CD4-positive, alpha-beta T cell (primary cell): Measurements from ENCODE around the gene CAMK2N1. TPM values are rescaled to one million over a fixed set of nuclear protein-coding genes. Genes with fewer than 3 reads are reported as not detected.

Source experiments
- ATAC-seq: fragments of 200-7000 bp; cut with Tn5 transposase; one replicate; pipeline ENCODE4 v1.10.0; 2022; ENCODE audit warnings: mild to moderate bottlenecking; ENCODE audit not compliant: poor library complexity
- CTCF ChIA-PET: fragments of 350-600 bp; sonication (Branson Sonifier 250); formaldehyde crosslinking; loops from one replicate; lab custom pipeline; 2021; ENCODE audit warnings: antibody characterized with exemption, inconsistent platforms; lab: Charles Lee
- POLR2A ChIA-PET: fragments of 350-600 bp; sonication (Branson Sonifier 250); formaldehyde crosslinking; loops from one replicate; lab custom pipeline; 2021; ENCODE audit warnings: antibody characterized with exemption, inconsistent platforms; lab: Charles Lee
- DNase-seq, 14 experiments: peaks; one replicate each; pipeline ENCODE4 v3.0.0-alpha.2; 2013 to 2020; ENCODE audit warnings: mixed read lengths in 2 of 14
- H3K27ac ChIP-seq, 2 donors: one replicate each; pipeline versions ENCODE4 v1.5.1 to v1.7.0; 2013; ENCODE audit warnings: low read length in 2 of 2, low read depth in 1 of 2, mild to moderate bottlenecking in 1 of 2
- H3K27me3 ChIP-seq, 2 experiments: 1 replicate in 1 of 2; 2 replicates in 1 of 2; pipeline versions ENCODE4 v1.6.1 to v1.7.0; 2013; ENCODE audit warnings: low read length in 2 of 2, control low read depth in 1 of 2, mild to moderate bottlenecking in 1 of 2, moderate library complexity in 1 of 2; ENCODE audit not compliant: insufficient read depth in 2 of 2, control insufficient read depth in 1 of 2
- H3K36me3 ChIP-seq: one replicate; pipeline ENCODE4 v1.6.1; 2013; ENCODE audit warnings: low read length, control low read depth; ENCODE audit not compliant: insufficient read depth
- H3K4me1 ChIP-seq: one replicate; pipeline ENCODE4 v1.6.1; 2013; ENCODE audit warnings: low read length, control low read depth; ENCODE audit not compliant: insufficient read depth
- H3K4me3 ChIP-seq: one replicate; pipeline ENCODE4 v1.5.1; 2013; ENCODE audit warnings: mild to moderate bottlenecking, low read length, moderate library complexity
- H3K9me3 ChIP-seq, 2 experiments: 1 replicate in 1 of 2; 2 replicates in 1 of 2; pipeline versions ENCODE4 v1.6.1 to v1.7.0; 2013; ENCODE audit warnings: low read length in 2 of 2, mild to moderate bottlenecking in 2 of 2, control low read depth in 1 of 2, moderate library complexity in 1 of 2; ENCODE audit not compliant: control insufficient read depth in 1 of 2, insufficient read depth in 1 of 2
- H3K27ac Mint-ChIP-seq: one replicate; pipeline ENCODE4 v1.8.0; 2020; ENCODE audit warnings: mixed read lengths
- H3K27me3 Mint-ChIP-seq: one replicate; pipeline ENCODE4 v1.8.0; 2021; ENCODE audit warnings: mixed read lengths
- H3K36me3 Mint-ChIP-seq: one replicate; pipeline ENCODE4 v1.8.0; 2021; ENCODE audit warnings: low read depth, mixed read lengths
- H3K4me1 Mint-ChIP-seq: one replicate; pipeline ENCODE4 v1.8.0; 2021; ENCODE audit warnings: low read depth, mixed read lengths
- H3K4me3 Mint-ChIP-seq: one replicate; pipeline ENCODE4 v1.8.0; 2020; ENCODE audit warnings: mild to moderate bottlenecking, mixed read lengths
- H3K9me3 Mint-ChIP-seq: one replicate; pipeline ENCODE4 v1.8.0; 2020; ENCODE audit warnings: mixed read lengths
- CTCF ChIP-seq: fragments of 200-600 bp; IDR thresholded peaks from one replicate; pipeline ENCODE4 v1.8.0; 2022; ENCODE audit warnings: antibody characterized with exemption, mild to moderate bottlenecking
- intact Hi-C, 2 experiments: fragments of 100-400 bp; cut with DNase I in 1 of 2; cut with micrococcal nuclease in 1 of 2; formaldehyde crosslinking; loops; one replicate each; pipeline versions ENCODE4 v1.15.1 to v1.9.0; 2023 to 2025; cut with DNase I, micrococcal nuclease
- total RNA-seq, 174 experiments: library from RNA in 2 of 174; stranded (reverse) in 2 of 174; gene quantifications; one replicate each; pipeline ENCODE4 v1.2.3 and lab custom pipeline; 2021 to 2026

The CAMK2N1 gene
- total RNA-seq, 2 experiments from 2014 or later, result 2.3 TPM

GRCh38 chr1:20487236-20487590 lies 1.2 kb upstream of the CAMK2N1 start:
- H3K4me3 ChIP-seq, result no peak overlapping the region
- H3K9me3 Mint-ChIP-seq, result no peaks in the 10 kb centered on the region
- ChIA-PET CTCF (no interaction called here), POLR2A (no interaction called here)
- peaks cover 29% of the 10 kb centered on the region for H3K4me1 ChIP-seq
- H3K36me3 ChIP-seq, result no peaks in the 10 kb centered on the region
- no peak for TF ChIP-seq CTCF
- ATAC-seq, result no peak
- intact Hi-C loops, result no loop called here
- H3K27me3 Mint-ChIP-seq, result peaks cover 44% of the 10 kb centered on the region
- H3K9me3 ChIP-seq, result peaks cover 0 to 5% of the 10 kb centered on the region in 2 experiments
- H3K36me3 Mint-ChIP-seq, result no peaks in the 10 kb centered on the region
- H3K4me1 Mint-ChIP-seq, result peaks cover 17% of the 10 kb centered on the region
- H3K27ac Mint-ChIP-seq, result peak overlapping the region; percentile 60
- peaks cover 19 to 38% of the 10 kb centered on the region in 2 experiments for H3K27me3 ChIP-seq
- H3K4me3 Mint-ChIP-seq, result peak overlapping the region; percentile 86
- no peak overlapping the region for H3K27ac ChIP-seq
- no peak for DNase-seq

GRCh38 chr1:20486457-20487235 lies 636 bp upstream of the CAMK2N1 start:
- peaks cover 29% of the 10 kb centered on the region for H3K4me1 ChIP-seq
- H3K27ac ChIP-seq, result no peak overlapping the region
- H3K27me3 Mint-ChIP-seq, result peaks cover 50% of the 10 kb centered on the region
- H3K9me3 Mint-ChIP-seq, result no peaks in the 10 kb centered on the region
- TF ChIP-seq CTCF, result no peak
- H3K27ac Mint-ChIP-seq, result peak overlapping the region; percentile 60
- no peaks in the 10 kb centered on the region for H3K36me3 ChIP-seq
- H3K4me3 Mint-ChIP-seq, result peak overlapping the region; percentile 86
- DNase-seq (peak in 3 of 14 experiments; percentile 14 to 38 (median 28)), ATAC-seq (no peak)
- ChIA-PET CTCF (interaction anchor here (1.0 kb wide), 1 partner anchor 8 kb away, joined by 3 read pairs; no protein-coding TSS in a partner anchor), POLR2A (interaction anchor here (1.2 to 1.3 kb wide), 2 partner anchors 21 to 605 kb away, joined by 4 to 10 read pairs; partner anchors contain the start of genes MUL1 and OTUD3)
- H3K9me3 ChIP-seq, result peaks cover 0 to 5% of the 10 kb centered on the region in 2 experiments
- peaks cover 17% of the 10 kb centered on the region for H3K4me1 Mint-ChIP-seq
- H3K27me3 ChIP-seq, result peaks cover 23 to 42% of the 10 kb centered on the region in 2 experiments
- intact Hi-C loops, result loop anchor here in 1 of 2 experiments (1.0 kb wide), 1 partner anchor 605 kb away; no protein-coding TSS in a partner anchor
- H3K36me3 Mint-ChIP-seq, result no peaks in the 10 kb centered on the region
- peak overlapping the region; percentile 62 for H3K4me3 ChIP-seq

GRCh38 chr1:20484519-20485462 lies 1.2 kb downstream of the CAMK2N1 start:
- DNase-seq (no peak), ATAC-seq (no peak)
- TF ChIP-seq CTCF, result no peak
- H3K4me1 Mint-ChIP-seq, result peaks cover 17% of the 10 kb centered on the region
- no peaks in the 10 kb centered on the region for H3K36me3 ChIP-seq
- peaks cover 69% of the 10 kb centered on the region for H3K27me3 Mint-ChIP-seq
- H3K9me3 ChIP-seq, result peaks cover 0 to 5% of the 10 kb centered on the region in 2 experiments
- POLR2A ChIA-PET, result interaction anchor here (1.1 to 1.3 kb wide), 2 partner anchors 23 to 603 kb away, joined by 4 read pairs; partner anchors contain the start of genes MUL1 and OTUD3
- peaks cover 30 to 58% of the 10 kb centered on the region in 2 experiments for H3K27me3 ChIP-seq
- peak overlapping the region; percentile 86 for H3K4me3 Mint-ChIP-seq
- H3K36me3 Mint-ChIP-seq, result no peaks in the 10 kb centered on the region
- no peak overlapping the region for H3K27ac ChIP-seq
- H3K9me3 Mint-ChIP-seq, result no peaks in the 10 kb centered on the region
- H3K27ac Mint-ChIP-seq, result no peak overlapping the region
- H3K4me3 ChIP-seq, result peak overlapping the region; percentile 55
- CTCF ChIA-PET, result interaction anchor here (0.7 to 0.9 kb wide), 2 partner anchors 9 to 18 kb away, joined by 3 to 4 read pairs; no protein-coding TSS in a partner anchor
- peaks cover 29% of the 10 kb centered on the region for H3K4me1 ChIP-seq
- intact Hi-C loops, result no loop called here
